GM12878 (cell line): ENCODE data around the gene SLC39A8.

Source experiments
- CBX5 ChIP-seq: sonication (generic); IDR thresholded peaks from 2 replicates; pipeline ENCODE4 v1.6.1; 2016; ENCODE audit warnings: low read depth, moderate library complexity, mild to moderate bottlenecking, inconsistent platforms
- CEBPB ChIP-seq, 2 experiments: fragments of 150-350 bp in 1 of 2; IDR thresholded peaks; 2 replicates each; pipeline ENCODE4 v1.6.1; 2012 to 2014; ENCODE audit warnings: low read depth in 2 of 2, low read length in 2 of 2, borderline replicate concordance in 1 of 2, inconsistent platforms in 1 of 2
- CHD2 ChIP-seq: IDR thresholded peaks from 2 replicates; pipeline ENCODE4 v1.6.1; 2011; ENCODE audit warnings: low read depth, low read length, improper control_type of control experiment, borderline replicate concordance
- EZH2 ChIP-seq: IDR thresholded peaks from 2 replicates; pipeline ENCODE4 v1.6.1; 2012; ENCODE audit warnings: low read depth, mild to moderate bottlenecking, control low read depth, inconsistent platforms, low read length, borderline replicate concordance; ENCODE audit not compliant: control insufficient read depth
- POLR2A ChIP-seq: IDR thresholded peaks from 2 replicates; pipeline ENCODE4 v1.6.1; 2011; ENCODE audit warnings: low read depth, mild to moderate bottlenecking, low read length
- RAD21 ChIP-seq: IDR thresholded peaks from 2 replicates; pipeline ENCODE4 v1.6.1; 2011; ENCODE audit warnings: mild to moderate bottlenecking, low read depth, low read length, moderate library complexity; ENCODE audit not compliant: insufficient read depth
- TBL1XR1 ChIP-seq: IDR thresholded peaks from 2 replicates; pipeline ENCODE4 v1.6.1; 2012; ENCODE audit warnings: low read depth, low read length, improper control_type of control experiment
- TF ChIP-seq, protein P1 (sequence below), 3 experiments: IDR thresholded peaks in 2 of 3; conservative IDR thresholded peaks in 1 of 3; 2 replicates each; pipeline ENCODE4 v1.5.1; 2011; ENCODE audit warnings: low read depth in 3 of 3, low read length in 3 of 3, mild to moderate bottlenecking in 3 of 3, control low read depth in 2 of 3, moderate library complexity in 2 of 3, inconsistent platforms in 1 of 3, mixed read lengths in 1 of 3; ENCODE audit not compliant: control insufficient read depth in 2 of 3, insufficient read depth in 1 of 3; ENCODE audit errors: extremely low read depth in 1 of 3
- TF ChIP-seq, protein P2 (sequence below): fragments of 450-650 bp; IDR thresholded peaks from 2 replicates; pipeline ENCODE4 v1.6.1; 2017; ENCODE audit warnings: antibody characterized with exemption, mild to moderate bottlenecking, moderate library complexity
- TF ChIP-seq, protein P3 (sequence below): IDR thresholded peaks from 2 replicates; pipeline ENCODE4 v1.6.1; 2011; ENCODE audit warnings: low read depth, low read length, improper control_type of control experiment, borderline replicate concordance

DNA sequence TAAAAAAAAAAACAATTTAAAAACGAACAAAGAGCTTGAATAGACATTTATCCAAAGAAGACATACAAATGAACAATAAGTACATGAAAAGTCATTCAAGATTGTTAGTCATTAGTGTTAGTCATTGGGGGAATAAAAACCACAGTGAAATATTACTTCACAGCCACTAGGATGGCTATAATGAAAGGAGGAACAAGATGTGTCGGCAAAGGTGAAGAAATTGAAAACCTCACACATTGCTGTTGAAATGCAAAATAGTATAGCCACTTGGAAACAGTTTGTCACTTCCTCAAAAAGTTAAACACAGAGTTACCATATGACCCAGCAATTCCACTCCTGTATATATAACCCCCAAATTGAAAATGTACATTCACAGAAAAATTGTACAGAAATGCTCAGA is 45.2 kb upstream of the SLC39A8 start:
- TF ChIP-seq, protein P1, sequence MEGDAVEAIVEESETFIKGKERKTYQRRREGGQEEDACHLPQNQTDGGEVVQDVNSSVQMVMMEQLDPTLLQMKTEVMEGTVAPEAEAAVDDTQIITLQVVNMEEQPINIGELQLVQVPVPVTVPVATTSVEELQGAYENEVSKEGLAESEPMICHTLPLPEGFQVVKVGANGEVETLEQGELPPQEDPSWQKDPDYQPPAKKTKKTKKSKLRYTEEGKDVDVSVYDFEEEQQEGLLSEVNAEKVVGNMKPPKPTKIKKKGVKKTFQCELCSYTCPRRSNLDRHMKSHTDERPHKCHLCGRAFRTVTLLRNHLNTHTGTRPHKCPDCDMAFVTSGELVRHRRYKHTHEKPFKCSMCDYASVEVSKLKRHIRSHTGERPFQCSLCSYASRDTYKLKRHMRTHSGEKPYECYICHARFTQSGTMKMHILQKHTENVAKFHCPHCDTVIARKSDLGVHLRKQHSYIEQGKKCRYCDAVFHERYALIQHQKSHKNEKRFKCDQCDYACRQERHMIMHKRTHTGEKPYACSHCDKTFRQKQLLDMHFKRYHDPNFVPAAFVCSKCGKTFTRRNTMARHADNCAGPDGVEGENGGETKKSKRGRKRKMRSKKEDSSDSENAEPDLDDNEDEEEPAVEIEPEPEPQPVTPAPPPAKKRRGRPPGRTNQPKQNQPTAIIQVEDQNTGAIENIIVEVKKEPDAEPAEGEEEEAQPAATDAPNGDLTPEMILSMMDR (IDR thresholded peaks at IDR 0.05 in 2 of 3, conservative IDR thresholded peaks at IDR 0.05 in 1 of 3; ENCODE audit: control insufficient read depth in 2 of 3, extremely low read depth in 1 of 3, insufficient read depth in 1 of 3, low read depth in 3 of 3, low read length in 3 of 3), result no peak
- TF ChIP-seq RAD21, result no peak
- TF ChIP-seq CBX5, result no peak
- TF ChIP-seq, protein P2, sequence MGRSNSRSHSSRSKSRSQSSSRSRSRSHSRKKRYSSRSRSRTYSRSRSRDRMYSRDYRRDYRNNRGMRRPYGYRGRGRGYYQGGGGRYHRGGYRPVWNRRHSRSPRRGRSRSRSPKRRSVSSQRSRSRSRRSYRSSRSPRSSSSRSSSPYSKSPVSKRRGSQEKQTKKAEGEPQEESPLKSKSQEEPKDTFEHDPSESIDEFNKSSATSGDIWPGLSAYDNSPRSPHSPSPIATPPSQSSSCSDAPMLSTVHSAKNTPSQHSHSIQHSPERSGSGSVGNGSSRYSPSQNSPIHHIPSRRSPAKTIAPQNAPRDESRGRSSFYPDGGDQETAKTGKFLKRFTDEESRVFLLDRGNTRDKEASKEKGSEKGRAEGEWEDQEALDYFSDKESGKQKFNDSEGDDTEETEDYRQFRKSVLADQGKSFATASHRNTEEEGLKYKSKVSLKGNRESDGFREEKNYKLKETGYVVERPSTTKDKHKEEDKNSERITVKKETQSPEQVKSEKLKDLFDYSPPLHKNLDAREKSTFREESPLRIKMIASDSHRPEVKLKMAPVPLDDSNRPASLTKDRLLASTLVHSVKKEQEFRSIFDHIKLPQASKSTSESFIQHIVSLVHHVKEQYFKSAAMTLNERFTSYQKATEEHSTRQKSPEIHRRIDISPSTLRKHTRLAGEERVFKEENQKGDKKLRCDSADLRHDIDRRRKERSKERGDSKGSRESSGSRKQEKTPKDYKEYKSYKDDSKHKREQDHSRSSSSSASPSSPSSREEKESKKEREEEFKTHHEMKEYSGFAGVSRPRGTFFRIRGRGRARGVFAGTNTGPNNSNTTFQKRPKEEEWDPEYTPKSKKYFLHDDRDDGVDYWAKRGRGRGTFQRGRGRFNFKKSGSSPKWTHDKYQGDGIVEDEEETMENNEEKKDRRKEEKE, result no peak
- TF ChIP-seq TBL1XR1, result no peak
- TF ChIP-seq CEBPB (IDR thresholded peaks at IDR 0.05; ENCODE audit: borderline replicate concordance in 1 of 2, low read depth in 2 of 2, low read length in 2 of 2), result no peak
- TF ChIP-seq, protein P3, sequence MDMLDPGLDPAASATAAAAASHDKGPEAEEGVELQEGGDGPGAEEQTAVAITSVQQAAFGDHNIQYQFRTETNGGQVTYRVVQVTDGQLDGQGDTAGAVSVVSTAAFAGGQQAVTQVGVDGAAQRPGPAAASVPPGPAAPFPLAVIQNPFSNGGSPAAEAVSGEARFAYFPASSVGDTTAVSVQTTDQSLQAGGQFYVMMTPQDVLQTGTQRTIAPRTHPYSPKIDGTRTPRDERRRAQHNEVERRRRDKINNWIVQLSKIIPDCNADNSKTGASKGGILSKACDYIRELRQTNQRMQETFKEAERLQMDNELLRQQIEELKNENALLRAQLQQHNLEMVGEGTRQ, result no peak
- no peak for TF ChIP-seq CHD2
- TF ChIP-seq EZH2, result no peak
- TF ChIP-seq POLR2A, result no peak
